ENCODE data around the gene PLPPR5. TPM values are rescaled to one million over a fixed set of nuclear protein-coding genes. Genes with fewer than 3 reads are reported as not detected.

PLPPR5 gene
- total RNA-seq, 1 experiment from 2014 or later: not detected

DNA sequence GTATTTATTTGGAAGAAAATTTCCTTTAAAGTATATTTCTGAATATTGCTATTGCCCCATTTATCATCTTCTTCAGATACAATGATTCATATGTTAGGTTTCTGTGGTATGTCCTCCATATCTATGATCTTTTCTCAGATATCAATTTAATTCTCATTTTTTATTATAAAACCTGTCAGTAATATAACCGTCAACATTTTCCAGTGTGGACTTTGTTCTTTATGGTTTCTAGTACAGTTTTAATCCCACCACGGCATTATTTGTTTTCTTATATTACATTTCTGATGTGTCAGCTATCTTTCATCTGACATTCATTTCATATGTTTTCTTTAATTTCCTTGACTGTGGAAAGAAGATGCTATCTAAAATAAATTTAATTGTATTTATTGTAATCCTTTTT is 97.9 kb downstream of the PLPPR5 start:
- Histone ChIP-seq H3K4me3 (replicated peaks in 1 of 2; ENCODE audit: low read depth in 1 of 2, low read length in 2 of 2) (no peak overlapping the region), H3K9me2 (ENCODE audit: insufficient read depth) (no peaks in the 10 kb centered on the region), H3K4me1 (ENCODE audit: control insufficient read depth in 1 of 2, insufficient read depth in 2 of 2, low read length in 2 of 2) (no peaks in the 10 kb centered on the region), H3K27me3 (ENCODE audit: insufficient read depth, low read length) (no peaks in the 10 kb centered on the region), H3K79me2 (ENCODE audit: insufficient read depth, low read length) (no peaks in the 10 kb centered on the region), H2AFZ (ENCODE audit: low read depth, low read length, poor library complexity, severe bottlenecking) (no peak overlapping the region), H3K9me3 (ENCODE audit: control insufficient read depth in 1 of 2, insufficient read depth in 1 of 2, low read depth in 1 of 2, low read length in 2 of 2) (no peaks in the 10 kb centered on the region), H3K27ac (ENCODE audit: low read depth, low read length) (no peak overlapping the region), H3K4me2 (ENCODE audit: low read length) (no peak overlapping the region), H3K9ac (ENCODE audit: low read length) (no peak overlapping the region), H3K36me3 (ENCODE audit: control insufficient read depth in 1 of 2, insufficient read depth in 2 of 2, low read length in 2 of 2) (no peaks in the 10 kb centered on the region), H4K20me1 (ENCODE audit: insufficient read depth) (no peaks in the 10 kb centered on the region)
- TF ChIP-seq REST (IDR thresholded peaks at IDR 0.05; ENCODE audit: low read depth): no peak
- TF ChIP-seq, protein P1, sequence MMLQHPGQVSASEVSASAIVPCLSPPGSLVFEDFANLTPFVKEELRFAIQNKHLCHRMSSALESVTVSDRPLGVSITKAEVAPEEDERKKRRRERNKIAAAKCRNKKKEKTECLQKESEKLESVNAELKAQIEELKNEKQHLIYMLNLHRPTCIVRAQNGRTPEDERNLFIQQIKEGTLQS (IDR thresholded peaks at IDR 0.05): no peak
- no peak for TF ChIP-seq EZH2phosphoT487 (IDR thresholded peaks at IDR 0.05; ENCODE audit: borderline replicate concordance)
- no peak for TF ChIP-seq SRF (IDR thresholded peaks at IDR 0.05; ENCODE audit: low read depth)
- no peak for TF ChIP-seq ZFX (IDR thresholded peaks at IDR 0.05)
- TF ChIP-seq TCF7L2 (IDR thresholded peaks at IDR 0.05; ENCODE audit: borderline replicate concordance, extremely low read depth, insufficient read depth, insufficient read length): no peak
- TF ChIP-seq SIN3A (IDR thresholded peaks at IDR 0.05; ENCODE audit: low read depth): no peak
- TF ChIP-seq, protein P2, sequence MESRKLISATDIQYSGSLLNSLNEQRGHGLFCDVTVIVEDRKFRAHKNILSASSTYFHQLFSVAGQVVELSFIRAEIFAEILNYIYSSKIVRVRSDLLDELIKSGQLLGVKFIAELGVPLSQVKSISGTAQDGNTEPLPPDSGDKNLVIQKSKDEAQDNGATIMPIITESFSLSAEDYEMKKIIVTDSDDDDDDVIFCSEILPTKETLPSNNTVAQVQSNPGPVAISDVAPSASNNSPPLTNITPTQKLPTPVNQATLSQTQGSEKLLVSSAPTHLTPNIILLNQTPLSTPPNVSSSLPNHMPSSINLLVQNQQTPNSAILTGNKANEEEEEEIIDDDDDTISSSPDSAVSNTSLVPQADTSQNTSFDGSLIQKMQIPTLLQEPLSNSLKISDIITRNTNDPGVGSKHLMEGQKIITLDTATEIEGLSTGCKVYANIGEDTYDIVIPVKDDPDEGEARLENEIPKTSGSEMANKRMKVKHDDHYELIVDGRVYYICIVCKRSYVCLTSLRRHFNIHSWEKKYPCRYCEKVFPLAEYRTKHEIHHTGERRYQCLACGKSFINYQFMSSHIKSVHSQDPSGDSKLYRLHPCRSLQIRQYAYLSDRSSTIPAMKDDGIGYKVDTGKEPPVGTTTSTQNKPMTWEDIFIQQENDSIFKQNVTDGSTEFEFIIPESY (IDR thresholded peaks at IDR 0.05; ENCODE audit: extremely low read depth, insufficient replicate concordance, low read length): no peak
- no peak for TF ChIP-seq YY1 (IDR thresholded peaks at IDR 0.05; ENCODE audit: extremely low read depth, insufficient replicate concordance, low read depth, low read length)
- ChIA-PET CTCF (no interaction called here), RAD21 (ENCODE audit: low non-redundant PET in 1 of 2, low total read pairs in 2 of 2, uncharacterized antibody in 2 of 2, unreplicated experiment in 2 of 2) (no interaction called here), POLR2A (no interaction called here)
- BruUV-seq (replicated peaks): no TSS peak
- ATAC-seq (no peak), DNase-seq (ENCODE audit: low read depth, low spot score) (no peak)
- intact Hi-C loops (cut with micrococcal nuclease): no loop called here
